Measurements from ENCODE around the gene ADAMTS2. TPM values are rescaled to one million over a fixed set of nuclear protein-coding genes. Genes with fewer than 3 reads are reported as not detected.

ADAMTS2 gene
- total RNA-seq, 2 experiments from 2014 or later, result not detected

GRCh38 chr5:179245031-179245430 is 100.2 kb downstream of the ADAMTS2 start:
- Mint-ChIP-seq H3K36me3 (ENCODE audit: low read depth) (no peaks in the 10 kb centered on the region), H3K27me3 (peaks cover 21% of the 10 kb centered on the region), H3K9me3 (peaks cover 8% of the 10 kb centered on the region), H3K27ac (no peak overlapping the region), H3K4me3 (no peak overlapping the region), H3K4me1 (ENCODE audit: low read depth) (no peaks in the 10 kb centered on the region)
- H3K4me1 ChIP-seq (ENCODE audit: insufficient read depth, low read length), result no peaks in the 10 kb centered on the region
- no peaks in the 10 kb centered on the region for H3K36me3 ChIP-seq (ENCODE audit: insufficient read depth, low read length)
- intact Hi-C loops (cut with DNase I, micrococcal nuclease), result no loop called here
- H3K27me3 ChIP-seq (ENCODE audit: control insufficient read depth in 1 of 2, insufficient read depth in 2 of 2, low read length in 2 of 2), result peaks cover 0 to 2% of the 10 kb centered on the region in 2 experiments
- ChIA-PET CTCF (no interaction called here), POLR2A (no interaction called here)
- TF ChIP-seq CTCF (IDR thresholded peaks at IDR 0.05), result no peak
- H3K27ac ChIP-seq (ENCODE audit: low read depth in 1 of 2, low read length in 2 of 2), result no peak overlapping the region
- no peak for ATAC-seq (ENCODE audit: poor library complexity)
- H3K4me3 ChIP-seq (ENCODE audit: low read length), result no peak overlapping the region
- no peak for DNase-seq
- H3K9me3 ChIP-seq (ENCODE audit: control insufficient read depth in 1 of 2, insufficient read depth in 1 of 2, low read length in 2 of 2), result peaks cover 12 to 16% of the 10 kb centered on the region in 2 experiments

- intact Hi-C loops (cut with DNase I, micrococcal nuclease), result no loop called here
- no peaks in the 10 kb centered on the region for H3K4me1 Mint-ChIP-seq (ENCODE audit: low read depth)
- ATAC-seq (ENCODE audit: poor library complexity), result no peak
- H3K9me3 ChIP-seq (ENCODE audit: control insufficient read depth in 1 of 2, insufficient read depth in 1 of 2, low read length in 2 of 2), result peaks cover 12 to 16% of the 10 kb centered on the region in 2 experiments
- no peak overlapping the region for H3K4me3 Mint-ChIP-seq
- no peak for TF ChIP-seq CTCF (IDR thresholded peaks at IDR 0.05)
- peaks cover 8% of the 10 kb centered on the region for H3K9me3 Mint-ChIP-seq
- ChIA-PET POLR2A (no interaction called here), CTCF (no interaction called here)
- peaks cover 30% of the 10 kb centered on the region for H3K27me3 Mint-ChIP-seq
- no peak for DNase-seq
- H3K27ac Mint-ChIP-seq, result no peak overlapping the region
- no peak overlapping the region for H3K27ac ChIP-seq (ENCODE audit: low read depth in 1 of 2, low read length in 2 of 2)
- no peaks in the 10 kb centered on the region for H3K36me3 ChIP-seq (ENCODE audit: insufficient read depth, low read length)
- no peak overlapping the region for H3K4me3 ChIP-seq (ENCODE audit: low read length)
- peaks cover 0 to 2% of the 10 kb centered on the region in 2 experiments for H3K27me3 ChIP-seq (ENCODE audit: control insufficient read depth in 1 of 2, insufficient read depth in 2 of 2, low read length in 2 of 2)
- H3K4me1 ChIP-seq (ENCODE audit: insufficient read depth, low read length), result no peaks in the 10 kb centered on the region
- no peaks in the 10 kb centered on the region for H3K36me3 Mint-ChIP-seq (ENCODE audit: low read depth)
Measured at GRCh38 chr5:179244044-179244443, 101.2 kb downstream of the ADAMTS2 start.

- Histone ChIP-seq H3K4me3 (ENCODE audit: low read length) (no peak overlapping the region), H3K27ac (ENCODE audit: low read depth in 1 of 2, low read length in 2 of 2) (no peak overlapping the region), H3K9me3 (ENCODE audit: control insufficient read depth in 1 of 2, insufficient read depth in 1 of 2, low read length in 2 of 2) (peaks cover 12 to 20% of the 10 kb centered on the region in 2 experiments), H3K36me3 (ENCODE audit: insufficient read depth, low read length) (no peaks in the 10 kb centered on the region), H3K4me1 (ENCODE audit: insufficient read depth, low read length) (no peaks in the 10 kb centered on the region), H3K27me3 (ENCODE audit: control insufficient read depth in 1 of 2, insufficient read depth in 2 of 2, low read length in 2 of 2) (peaks cover 0 to 2% of the 10 kb centered on the region in 2 experiments)
- DNase-seq, result no peak
- intact Hi-C loops (cut with DNase I, micrococcal nuclease), result no loop called here
- Mint-ChIP-seq H3K9me3 (peaks cover 8% of the 10 kb centered on the region), H3K27ac (no peak overlapping the region), H3K36me3 (ENCODE audit: low read depth) (no peaks in the 10 kb centered on the region), H3K4me1 (ENCODE audit: low read depth) (no peaks in the 10 kb centered on the region), H3K4me3 (no peak overlapping the region), H3K27me3 (peaks cover 38% of the 10 kb centered on the region)
- ChIA-PET CTCF (no interaction called here), POLR2A (no interaction called here)
- TF ChIP-seq CTCF (IDR thresholded peaks at IDR 0.05), result no peak
- no peak for ATAC-seq (ENCODE audit: poor library complexity)
Measured at GRCh38 chr5:179243333-179243732, 101.9 kb downstream of the ADAMTS2 start.
